ENCODE results near the gene DDIT3. TPM values are rescaled to one million over a fixed set of nuclear protein-coding genes. Genes with fewer than 3 reads are reported as not detected.

Gene DDIT3
- total RNA-seq, 1 donor from 2014 or later = 42.6 TPM

- peaks cover 45% of the 10 kb centered on the region for H3K36me3 Mint-ChIP-seq (ENCODE audit: low read depth, unreplicated experiment)
- no peak overlapping the region for H3K4me3 Mint-ChIP-seq (ENCODE audit: unreplicated experiment)
Measured at GRCh38 chr12:57513266-57513665, 7.0 kb downstream of the DDIT3 start.

DNA sequence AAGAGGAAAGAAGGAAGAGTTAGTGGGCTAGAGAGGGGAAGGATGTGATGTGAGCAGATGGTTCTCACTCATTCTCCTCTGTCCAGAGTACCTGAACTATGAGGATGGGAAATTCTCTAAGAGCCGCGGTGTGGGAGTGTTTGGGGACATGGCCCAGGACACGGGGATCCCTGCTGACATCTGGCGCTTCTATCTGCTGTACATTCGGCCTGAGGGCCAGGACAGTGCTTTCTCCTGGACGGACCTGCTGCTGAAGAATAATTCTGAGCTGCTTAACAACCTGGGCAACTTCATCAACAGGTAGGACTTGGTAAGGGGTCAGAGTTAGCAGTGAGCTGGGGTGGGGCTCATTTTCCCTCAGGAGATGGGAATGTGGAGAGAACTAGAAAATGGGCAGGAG, 7.6 kb downstream of the DDIT3 start:
- no peaks in the 10 kb centered on the region for H3K27me3 ChIP-seq (ENCODE audit: insufficient read depth, low read length)
- no peak overlapping the region for H3K9ac ChIP-seq (ENCODE audit: low read length)
- H3K27ac ChIP-seq (ENCODE audit: low read depth, low read length) = no peak overlapping the region
- no peaks in the 10 kb centered on the region for H3K9me3 ChIP-seq (ENCODE audit: insufficient read depth, low read depth, low read length)
- FAIRE-seq (no peak), DNase-seq (ENCODE audit: low read depth) (no peak)
- Mint-ChIP-seq H3K27ac (ENCODE audit: unreplicated experiment) (no peak overlapping the region), H3K4me1 (ENCODE audit: low read depth, unreplicated experiment) (peaks cover 20% of the 10 kb centered on the region), H3K9me3 (ENCODE audit: unreplicated experiment) (no peaks in the 10 kb centered on the region), H3K36me3 (ENCODE audit: low read depth, unreplicated experiment) (peaks cover 44% of the 10 kb centered on the region), H3K4me3 (ENCODE audit: unreplicated experiment) (no peak overlapping the region), H3K27me3 (ENCODE audit: low read depth, unreplicated experiment) (no peaks in the 10 kb centered on the region)
- peaks cover 7% of the 10 kb centered on the region for H3K4me1 ChIP-seq (ENCODE audit: insufficient read depth, low read length)
- H2AFZ ChIP-seq (ENCODE audit: low read depth, low read length) = no peak overlapping the region
- TF ChIP-seq, protein P1, sequence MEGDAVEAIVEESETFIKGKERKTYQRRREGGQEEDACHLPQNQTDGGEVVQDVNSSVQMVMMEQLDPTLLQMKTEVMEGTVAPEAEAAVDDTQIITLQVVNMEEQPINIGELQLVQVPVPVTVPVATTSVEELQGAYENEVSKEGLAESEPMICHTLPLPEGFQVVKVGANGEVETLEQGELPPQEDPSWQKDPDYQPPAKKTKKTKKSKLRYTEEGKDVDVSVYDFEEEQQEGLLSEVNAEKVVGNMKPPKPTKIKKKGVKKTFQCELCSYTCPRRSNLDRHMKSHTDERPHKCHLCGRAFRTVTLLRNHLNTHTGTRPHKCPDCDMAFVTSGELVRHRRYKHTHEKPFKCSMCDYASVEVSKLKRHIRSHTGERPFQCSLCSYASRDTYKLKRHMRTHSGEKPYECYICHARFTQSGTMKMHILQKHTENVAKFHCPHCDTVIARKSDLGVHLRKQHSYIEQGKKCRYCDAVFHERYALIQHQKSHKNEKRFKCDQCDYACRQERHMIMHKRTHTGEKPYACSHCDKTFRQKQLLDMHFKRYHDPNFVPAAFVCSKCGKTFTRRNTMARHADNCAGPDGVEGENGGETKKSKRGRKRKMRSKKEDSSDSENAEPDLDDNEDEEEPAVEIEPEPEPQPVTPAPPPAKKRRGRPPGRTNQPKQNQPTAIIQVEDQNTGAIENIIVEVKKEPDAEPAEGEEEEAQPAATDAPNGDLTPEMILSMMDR (IDR thresholded peaks at IDR 0.05; ENCODE audit: insufficient read depth, low read depth, low read length) = no peak
- TF ChIP-seq EZH2 (IDR thresholded peaks at IDR 0.05; ENCODE audit: insufficient read depth, low read length) = no peak
- H3K79me2 ChIP-seq (ENCODE audit: insufficient read depth, low read length) = peaks cover 12% of the 10 kb centered on the region
- H3K36me3 ChIP-seq (ENCODE audit: insufficient read depth, low read length) = peaks cover 57% of the 10 kb centered on the region
- H3K4me3 ChIP-seq (ENCODE audit: insufficient read depth, low read depth, low read length) = no peak overlapping the region
- no peak overlapping the region for H3K4me2 ChIP-seq (ENCODE audit: low read length)
- peaks cover 57% of the 10 kb centered on the region for H4K20me1 ChIP-seq (ENCODE audit: insufficient read depth, low read length)

More at GRCh38 chr12:57513266-57513665, 7.0 kb downstream of the DDIT3 start:
- peaks cover 61% of the 10 kb centered on the region for H3K36me3 ChIP-seq (ENCODE audit: insufficient read depth, low read length)
- H3K4me3 ChIP-seq (ENCODE audit: insufficient read depth, low read depth, low read length) = no peak overlapping the region
- H3K4me2 ChIP-seq (ENCODE audit: low read length) = no peak overlapping the region
- Mint-ChIP-seq H3K9me3 (ENCODE audit: unreplicated experiment) (no peaks in the 10 kb centered on the region), H3K27ac (ENCODE audit: unreplicated experiment) (no peak overlapping the region), H3K27me3 (ENCODE audit: low read depth, unreplicated experiment) (no peaks in the 10 kb centered on the region), H3K4me1 (ENCODE audit: low read depth, unreplicated experiment) (peaks cover 23% of the 10 kb centered on the region)
- H3K9ac ChIP-seq (ENCODE audit: low read length) = no peak overlapping the region
- H3K4me1 ChIP-seq (ENCODE audit: insufficient read depth, low read length) = peaks cover 13% of the 10 kb centered on the region
- no peak overlapping the region for H2AFZ ChIP-seq (ENCODE audit: low read depth, low read length)
- H4K20me1 ChIP-seq (ENCODE audit: insufficient read depth, low read length) = peaks cover 63% of the 10 kb centered on the region
- H3K79me2 ChIP-seq (ENCODE audit: insufficient read depth, low read length) = peaks cover 17% of the 10 kb centered on the region
- DNase-seq (ENCODE audit: low read depth) (no peak), FAIRE-seq (no peak)
- TF ChIP-seq EZH2 (IDR thresholded peaks at IDR 0.05; ENCODE audit: insufficient read depth, low read length) = no peak
- TF ChIP-seq, protein P1 (IDR thresholded peaks at IDR 0.05; ENCODE audit: insufficient read depth, low read depth, low read length) = no peak
- H3K27ac ChIP-seq (ENCODE audit: low read depth, low read length) = no peak overlapping the region
- no peaks in the 10 kb centered on the region for H3K9me3 ChIP-seq (ENCODE audit: insufficient read depth, low read depth, low read length)
- H3K27me3 ChIP-seq (ENCODE audit: insufficient read depth, low read length) = no peaks in the 10 kb centered on the region

GRCh38 chr12:57511588-57512325, 8.6 kb downstream of the DDIT3 start:
- Histone ChIP-seq H3K4me1 (ENCODE audit: insufficient read depth, low read length) (no peaks in the 10 kb centered on the region), H3K4me3 (ENCODE audit: insufficient read depth, low read depth, low read length) (no peak overlapping the region), H3K27ac (ENCODE audit: low read depth, low read length) (no peak overlapping the region), H4K20me1 (ENCODE audit: insufficient read depth, low read length) (peaks cover 48% of the 10 kb centered on the region), H3K36me3 (ENCODE audit: insufficient read depth, low read length) (peaks cover 48% of the 10 kb centered on the region), H3K27me3 (ENCODE audit: insufficient read depth, low read length) (no peaks in the 10 kb centered on the region), H3K9me3 (ENCODE audit: insufficient read depth, low read depth, low read length) (no peaks in the 10 kb centered on the region), H3K9ac (ENCODE audit: low read length) (no peak overlapping the region), H3K79me2 (ENCODE audit: insufficient read depth, low read length) (peaks cover 3% of the 10 kb centered on the region), H2AFZ (ENCODE audit: low read depth, low read length) (no peak overlapping the region), H3K4me2 (ENCODE audit: low read length) (no peak overlapping the region)
- Mint-ChIP-seq H3K4me1 (ENCODE audit: low read depth, unreplicated experiment) (peaks cover 11% of the 10 kb centered on the region), H3K4me3 (ENCODE audit: unreplicated experiment) (no peak overlapping the region), H3K36me3 (ENCODE audit: low read depth, unreplicated experiment) (peaks cover 37% of the 10 kb centered on the region), H3K27ac (ENCODE audit: unreplicated experiment) (no peak overlapping the region), H3K9me3 (ENCODE audit: unreplicated experiment) (no peaks in the 10 kb centered on the region), H3K27me3 (ENCODE audit: low read depth, unreplicated experiment) (no peaks in the 10 kb centered on the region)
- TF ChIP-seq, protein P1 (IDR thresholded peaks at IDR 0.05; ENCODE audit: insufficient read depth, low read depth, low read length) = no peak
- no peak for TF ChIP-seq EZH2 (IDR thresholded peaks at IDR 0.05; ENCODE audit: insufficient read depth, low read length)
- FAIRE-seq (no peak), DNase-seq (ENCODE audit: low read depth) (no peak)

Measured in astrocyte (in vitro differentiated cells and primary cell).